Keratinocyte (primary cell): Measurements from ENCODE around the gene DTL. TPM values are rescaled to one million over a fixed set of nuclear protein-coding genes. Genes with fewer than 3 reads are reported as not detected.

Experiments
- DNase-seq: peaks from one replicate; pipeline ENCODE4 v3.0.0-alpha.2; 2011; ENCODE audit warnings: low read depth, missing footprints, low spot score
- FAIRE-seq: peaks from 2 replicates; lab custom pipeline; 2011; peaks lifted over from hg19 to GRCh38; lab: Jason Lieb, UNC
- H2AFZ ChIP-seq: 2 replicates; pipeline ENCODE4 v1.6.0; 2012; ENCODE audit warnings: low read length, control low read depth, inconsistent platforms; ENCODE audit not compliant: control insufficient read depth
- H3K27ac ChIP-seq: 2 replicates; pipeline ENCODE4 v1.5.1; 2011; ENCODE audit warnings: low read length; ENCODE audit not compliant: control insufficient read depth, insufficient read depth
- H3K27me3 ChIP-seq: 3 replicates; pipeline ENCODE4 v1.6.0; 2011; ENCODE audit warnings: low read length; ENCODE audit not compliant: control insufficient read depth, insufficient read depth; ENCODE audit errors: extremely low read depth
- H3K36me3 ChIP-seq, 2 experiments: 2 replicates in 1 of 2; 3 replicates in 1 of 2; pipeline ENCODE4 v1.5.1; 2011; ENCODE audit warnings: low read length in 2 of 2, mild to moderate bottlenecking in 1 of 2; ENCODE audit not compliant: control insufficient read depth in 2 of 2, insufficient read depth in 2 of 2; ENCODE audit errors: extremely low read depth in 1 of 2
- H3K4me1 ChIP-seq: 3 replicates; pipeline ENCODE4 v1.5.1; 2011; ENCODE audit warnings: low read length; ENCODE audit not compliant: control insufficient read depth, insufficient read depth; ENCODE audit errors: extremely low read depth
- H3K4me2 ChIP-seq: 3 replicates; pipeline ENCODE4 v1.6.0; 2011; ENCODE audit warnings: low read depth, low read length; ENCODE audit not compliant: control insufficient read depth, insufficient read depth; ENCODE audit errors: extremely low read depth
- H3K4me3 ChIP-seq, 3 experiments: fragments of 200-600 bp in 1 of 3; sonication (generic) in 1 of 3; 2 replicates in 2 of 3; 3 replicates in 1 of 3; pipeline ENCODE4 v1.5.1; 2011 to 2016; ENCODE audit warnings: low read length in 3 of 3, mild to moderate bottlenecking in 3 of 3, control low read depth in 2 of 3, inconsistent platforms in 1 of 3, low read depth in 1 of 3, mixed read lengths in 1 of 3, mixed run types in 1 of 3, moderate library complexity in 1 of 3; ENCODE audit not compliant: control insufficient read depth in 2 of 3, insufficient read depth in 2 of 3; ENCODE audit errors: extremely low read depth in 1 of 3
- H3K79me2 ChIP-seq: 2 replicates; pipeline ENCODE4 v1.6.0; 2012; ENCODE audit warnings: low read length; ENCODE audit not compliant: control insufficient read depth, insufficient read depth
- H3K9ac ChIP-seq: 3 replicates; pipeline ENCODE4 v1.6.0; 2011; ENCODE audit warnings: low read length; ENCODE audit not compliant: control insufficient read depth, insufficient read depth; ENCODE audit errors: extremely low read depth
- H3K9me1 ChIP-seq: 3 replicates; pipeline ENCODE4 v1.6.0; 2011; ENCODE audit warnings: low read length; ENCODE audit not compliant: control insufficient read depth, insufficient read depth; ENCODE audit errors: extremely low read depth
- H3K9me3 ChIP-seq: 2 replicates; pipeline ENCODE4 v1.5.1; 2012; ENCODE audit warnings: low read depth, low read length; ENCODE audit not compliant: control insufficient read depth
- H4K20me1 ChIP-seq: 3 replicates; pipeline ENCODE4 v1.6.0; 2011; ENCODE audit warnings: low read length; ENCODE audit not compliant: control insufficient read depth, insufficient read depth; ENCODE audit errors: extremely low read depth
- EZH2 ChIP-seq: IDR thresholded peaks from one replicate; pipeline ENCODE4 v1.6.1; 2012; ENCODE audit warnings: inconsistent platforms, mild to moderate bottlenecking, low read length, moderate library complexity
- dilution Hi-C: fragments of 300-500 bp; cut with MboI; formaldehyde crosslinking; loops from one replicate; pipeline ENCODE4 v1.7.0; 2020; ENCODE audit warnings: low sequenced_read_pairs; ENCODE audit not compliant: extremely low pct_ligation_motif_present
- polyA plus RNA-seq, 5 experiments: library from polyadenylated mRNA; depleted of rRNA in 3 of 5; stranded (reverse) in 3 of 5; stranded (forward) in 1 of 5; unstranded in 1 of 5; fragments of >200 nt; gene quantifications; 1 replicate in 1 of 5; 2 replicates in 3 of 5; 3 replicates in 1 of 5; pipeline versions ENCODE4 v1.2.1 to v1.2.3, GENCODE V29; 2011 to 2012; ENCODE audit warnings: missing spikeins in 2 of 5, low read depth in 1 of 5, low replicate concordance in 1 of 5
- TF ChIP-seq, protein P1 (sequence below), 3 experiments: IDR thresholded peaks in 1 of 3; conservative IDR thresholded peaks in 1 of 3; optimal IDR thresholded peaks in 1 of 3; 2 replicates in 2 of 3; 3 replicates in 1 of 3; pipeline versions ENCODE3 to v1.5.1; 2011; ENCODE audit warnings: low read length in 3 of 3, mild to moderate bottlenecking in 3 of 3, moderate library complexity in 2 of 3, control low read depth in 1 of 3, inconsistent platforms in 1 of 3; ENCODE audit not compliant: insufficient read depth in 2 of 3; ENCODE audit errors: extremely low read depth in 1 of 3

Gene DTL
- polyA plus RNA-seq, 1 donor (not counting 4 experiments of a cell fraction or from before 2014, with no cell fraction given): 9.3 TPM

- dilution Hi-C loops: no loop called here
- Histone ChIP-seq H3K4me3 (no peak overlapping the region), H3K9ac (no peak overlapping the region), H3K4me2 (no peak overlapping the region), H3K27me3 (no peaks in the 10 kb centered on the region), H3K4me1 (peaks cover 13% of the 10 kb centered on the region), H3K36me3 (peaks cover 0 to 5% of the 10 kb centered on the region in 2 experiments), H4K20me1 (no peaks in the 10 kb centered on the region), H3K9me3 (no peaks in the 10 kb centered on the region), H3K9me1 (no peaks in the 10 kb centered on the region), H3K79me2 (peaks cover 56% of the 10 kb centered on the region), H3K27ac (no peak overlapping the region), H2AFZ (no peak overlapping the region)
- FAIRE-seq (no peak), DNase-seq (no peak)
- TF ChIP-seq EZH2: no peak
- TF ChIP-seq, protein P1, sequence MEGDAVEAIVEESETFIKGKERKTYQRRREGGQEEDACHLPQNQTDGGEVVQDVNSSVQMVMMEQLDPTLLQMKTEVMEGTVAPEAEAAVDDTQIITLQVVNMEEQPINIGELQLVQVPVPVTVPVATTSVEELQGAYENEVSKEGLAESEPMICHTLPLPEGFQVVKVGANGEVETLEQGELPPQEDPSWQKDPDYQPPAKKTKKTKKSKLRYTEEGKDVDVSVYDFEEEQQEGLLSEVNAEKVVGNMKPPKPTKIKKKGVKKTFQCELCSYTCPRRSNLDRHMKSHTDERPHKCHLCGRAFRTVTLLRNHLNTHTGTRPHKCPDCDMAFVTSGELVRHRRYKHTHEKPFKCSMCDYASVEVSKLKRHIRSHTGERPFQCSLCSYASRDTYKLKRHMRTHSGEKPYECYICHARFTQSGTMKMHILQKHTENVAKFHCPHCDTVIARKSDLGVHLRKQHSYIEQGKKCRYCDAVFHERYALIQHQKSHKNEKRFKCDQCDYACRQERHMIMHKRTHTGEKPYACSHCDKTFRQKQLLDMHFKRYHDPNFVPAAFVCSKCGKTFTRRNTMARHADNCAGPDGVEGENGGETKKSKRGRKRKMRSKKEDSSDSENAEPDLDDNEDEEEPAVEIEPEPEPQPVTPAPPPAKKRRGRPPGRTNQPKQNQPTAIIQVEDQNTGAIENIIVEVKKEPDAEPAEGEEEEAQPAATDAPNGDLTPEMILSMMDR (optimal IDR thresholded peaks at IDR 0.05 in 1 of 3, IDR thresholded peaks at IDR 0.05 in 1 of 3, conservative IDR thresholded peaks at IDR 0.05 in 1 of 3; ENCODE audit: extremely low read depth in 1 of 3, insufficient read depth in 2 of 3, low read length in 3 of 3): no peak
Observed at GRCh38 chr1:212042436-212042835, 6.9 kb downstream of the DTL start.

DNA sequence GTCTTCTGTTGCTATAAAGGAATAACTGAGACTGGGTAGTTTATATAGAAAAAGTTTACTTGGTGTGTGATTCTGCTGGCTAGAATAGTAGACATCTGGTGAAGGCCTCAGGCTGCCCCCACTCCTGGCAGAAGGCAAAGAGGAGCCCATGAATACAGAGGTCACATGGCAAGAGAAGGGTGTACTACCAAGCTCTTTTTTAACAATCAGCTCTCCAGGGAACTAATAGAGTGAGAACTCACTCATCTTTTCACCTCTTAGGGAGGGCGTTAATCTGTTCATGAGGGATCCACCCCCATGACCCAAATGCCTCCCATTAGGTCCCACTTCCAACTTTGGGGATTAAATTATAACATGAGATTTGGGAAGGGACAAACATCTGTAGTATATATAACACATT lies 9.3 kb downstream of the DTL start:
- Histone ChIP-seq H3K79me2 (peaks cover 34% of the 10 kb centered on the region), H3K27me3 (no peaks in the 10 kb centered on the region), H3K36me3 (no peaks in the 10 kb centered on the region), H3K9me1 (no peaks in the 10 kb centered on the region), H3K4me3 (no peak overlapping the region), H3K27ac (no peak overlapping the region), H3K4me2 (no peak overlapping the region), H3K9ac (no peak overlapping the region), H2AFZ (no peak overlapping the region), H3K9me3 (no peaks in the 10 kb centered on the region), H3K4me1 (peaks cover 4% of the 10 kb centered on the region), H4K20me1 (no peaks in the 10 kb centered on the region)
- no peak for TF ChIP-seq EZH2
- TF ChIP-seq, protein P1 (optimal IDR thresholded peaks at IDR 0.05 in 1 of 3, IDR thresholded peaks at IDR 0.05 in 1 of 3, conservative IDR thresholded peaks at IDR 0.05 in 1 of 3; ENCODE audit: extremely low read depth in 1 of 3, insufficient read depth in 2 of 3, low read length in 3 of 3): no peak
- DNase-seq (no peak), FAIRE-seq (no peak)
- dilution Hi-C loops: no loop called here
